SK-N-SH (cell line): Measurements from ENCODE around the gene MAT2A.

Experiments
- EZH2phosphoT487 ChIP-seq: fragments of 200-600 bp; sonication (generic); IDR thresholded peaks from 2 replicates; pipeline ENCODE4 v1.6.1; 2017; ENCODE audit warnings: low read depth, mixed run types, mild to moderate bottlenecking, antibody characterized with exemption, moderate library complexity, borderline replicate concordance
- JUND ChIP-seq: IDR thresholded peaks from 2 replicates; pipeline ENCODE4 v1.4.0; 2012
- MXI1 ChIP-seq: IDR thresholded peaks from 2 replicates; pipeline ENCODE4 v1.6.1; 2012; ENCODE audit warnings: mild to moderate bottlenecking, low read depth, low read length, improper control_type of control experiment
- NRF1 ChIP-seq: IDR thresholded peaks from 2 replicates; pipeline ENCODE4 v1.6.1; 2012; ENCODE audit warnings: low read depth, mild to moderate bottlenecking, low read length
- POLR2AphosphoS5 ChIP-seq: IDR thresholded peaks from 2 replicates; pipeline ENCODE4 v1.6.1; 2012; ENCODE audit warnings: low read depth, low read length
- RAD21 ChIP-seq: IDR thresholded peaks from 2 replicates; pipeline ENCODE4 v1.6.1; 2012; ENCODE audit warnings: mild to moderate bottlenecking, low read length
- TEAD4 ChIP-seq: IDR thresholded peaks from 2 replicates; pipeline ENCODE4 v1.4.0; 2012; ENCODE audit warnings: mild to moderate bottlenecking, borderline replicate concordance; ENCODE audit not compliant: insufficient read depth
- TF ChIP-seq, protein P1 (sequence below): fragments of 200-600 bp; sonication (generic); IDR thresholded peaks from 2 replicates; pipeline ENCODE4 v1.6.1; 2017; ENCODE audit warnings: antibody characterized with exemption, mild to moderate bottlenecking, moderate library complexity
- TF ChIP-seq, protein P2 (sequence below): IDR thresholded peaks from 2 replicates; pipeline ENCODE4 v1.6.1; 2012; ENCODE audit warnings: mild to moderate bottlenecking, low read depth, low read length, moderate library complexity
- TF ChIP-seq, protein P3 (sequence below): IDR thresholded peaks from 2 replicates; pipeline ENCODE4 v1.4.0; 2012; ENCODE audit warnings: low read depth, borderline replicate concordance

DNA sequence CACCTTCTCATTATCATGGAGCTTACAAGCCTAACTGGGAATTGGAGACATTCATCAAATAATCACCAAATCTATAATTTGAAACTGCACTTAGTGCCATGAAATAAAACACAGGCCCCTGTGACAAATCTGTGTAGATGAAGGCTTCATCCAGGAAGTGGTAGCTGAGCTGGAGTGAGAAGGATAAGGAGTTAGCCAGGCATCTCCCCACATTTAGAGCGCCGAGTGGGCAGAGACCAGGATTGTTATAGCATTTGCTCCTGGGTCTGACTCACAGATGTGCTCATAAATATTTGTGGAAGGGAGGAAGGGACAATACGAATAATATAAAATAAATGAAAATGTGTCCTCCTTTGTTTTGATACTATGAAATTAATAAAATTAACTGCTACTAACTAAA is 2.5 kb upstream of the MAT2A start:
- TF ChIP-seq POLR2AphosphoS5 (no peak), MXI1 (no peak), EZH2phosphoT487 (no peak), RAD21 (no peak; the same call in 1 of the 2 replicates), NRF1 (no peak), JUND (no peak), TEAD4 (no peak)
- TF ChIP-seq, protein P1, sequence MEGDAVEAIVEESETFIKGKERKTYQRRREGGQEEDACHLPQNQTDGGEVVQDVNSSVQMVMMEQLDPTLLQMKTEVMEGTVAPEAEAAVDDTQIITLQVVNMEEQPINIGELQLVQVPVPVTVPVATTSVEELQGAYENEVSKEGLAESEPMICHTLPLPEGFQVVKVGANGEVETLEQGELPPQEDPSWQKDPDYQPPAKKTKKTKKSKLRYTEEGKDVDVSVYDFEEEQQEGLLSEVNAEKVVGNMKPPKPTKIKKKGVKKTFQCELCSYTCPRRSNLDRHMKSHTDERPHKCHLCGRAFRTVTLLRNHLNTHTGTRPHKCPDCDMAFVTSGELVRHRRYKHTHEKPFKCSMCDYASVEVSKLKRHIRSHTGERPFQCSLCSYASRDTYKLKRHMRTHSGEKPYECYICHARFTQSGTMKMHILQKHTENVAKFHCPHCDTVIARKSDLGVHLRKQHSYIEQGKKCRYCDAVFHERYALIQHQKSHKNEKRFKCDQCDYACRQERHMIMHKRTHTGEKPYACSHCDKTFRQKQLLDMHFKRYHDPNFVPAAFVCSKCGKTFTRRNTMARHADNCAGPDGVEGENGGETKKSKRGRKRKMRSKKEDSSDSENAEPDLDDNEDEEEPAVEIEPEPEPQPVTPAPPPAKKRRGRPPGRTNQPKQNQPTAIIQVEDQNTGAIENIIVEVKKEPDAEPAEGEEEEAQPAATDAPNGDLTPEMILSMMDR = no peak
- TF ChIP-seq, protein P2, sequence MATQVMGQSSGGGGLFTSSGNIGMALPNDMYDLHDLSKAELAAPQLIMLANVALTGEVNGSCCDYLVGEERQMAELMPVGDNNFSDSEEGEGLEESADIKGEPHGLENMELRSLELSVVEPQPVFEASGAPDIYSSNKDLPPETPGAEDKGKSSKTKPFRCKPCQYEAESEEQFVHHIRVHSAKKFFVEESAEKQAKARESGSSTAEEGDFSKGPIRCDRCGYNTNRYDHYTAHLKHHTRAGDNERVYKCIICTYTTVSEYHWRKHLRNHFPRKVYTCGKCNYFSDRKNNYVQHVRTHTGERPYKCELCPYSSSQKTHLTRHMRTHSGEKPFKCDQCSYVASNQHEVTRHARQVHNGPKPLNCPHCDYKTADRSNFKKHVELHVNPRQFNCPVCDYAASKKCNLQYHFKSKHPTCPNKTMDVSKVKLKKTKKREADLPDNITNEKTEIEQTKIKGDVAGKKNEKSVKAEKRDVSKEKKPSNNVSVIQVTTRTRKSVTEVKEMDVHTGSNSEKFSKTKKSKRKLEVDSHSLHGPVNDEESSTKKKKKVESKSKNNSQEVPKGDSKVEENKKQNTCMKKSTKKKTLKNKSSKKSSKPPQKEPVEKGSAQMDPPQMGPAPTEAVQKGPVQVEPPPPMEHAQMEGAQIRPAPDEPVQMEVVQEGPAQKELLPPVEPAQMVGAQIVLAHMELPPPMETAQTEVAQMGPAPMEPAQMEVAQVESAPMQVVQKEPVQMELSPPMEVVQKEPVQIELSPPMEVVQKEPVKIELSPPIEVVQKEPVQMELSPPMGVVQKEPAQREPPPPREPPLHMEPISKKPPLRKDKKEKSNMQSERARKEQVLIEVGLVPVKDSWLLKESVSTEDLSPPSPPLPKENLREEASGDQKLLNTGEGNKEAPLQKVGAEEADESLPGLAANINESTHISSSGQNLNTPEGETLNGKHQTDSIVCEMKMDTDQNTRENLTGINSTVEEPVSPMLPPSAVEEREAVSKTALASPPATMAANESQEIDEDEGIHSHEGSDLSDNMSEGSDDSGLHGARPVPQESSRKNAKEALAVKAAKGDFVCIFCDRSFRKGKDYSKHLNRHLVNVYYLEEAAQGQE = no peak
- TF ChIP-seq, protein P3, sequence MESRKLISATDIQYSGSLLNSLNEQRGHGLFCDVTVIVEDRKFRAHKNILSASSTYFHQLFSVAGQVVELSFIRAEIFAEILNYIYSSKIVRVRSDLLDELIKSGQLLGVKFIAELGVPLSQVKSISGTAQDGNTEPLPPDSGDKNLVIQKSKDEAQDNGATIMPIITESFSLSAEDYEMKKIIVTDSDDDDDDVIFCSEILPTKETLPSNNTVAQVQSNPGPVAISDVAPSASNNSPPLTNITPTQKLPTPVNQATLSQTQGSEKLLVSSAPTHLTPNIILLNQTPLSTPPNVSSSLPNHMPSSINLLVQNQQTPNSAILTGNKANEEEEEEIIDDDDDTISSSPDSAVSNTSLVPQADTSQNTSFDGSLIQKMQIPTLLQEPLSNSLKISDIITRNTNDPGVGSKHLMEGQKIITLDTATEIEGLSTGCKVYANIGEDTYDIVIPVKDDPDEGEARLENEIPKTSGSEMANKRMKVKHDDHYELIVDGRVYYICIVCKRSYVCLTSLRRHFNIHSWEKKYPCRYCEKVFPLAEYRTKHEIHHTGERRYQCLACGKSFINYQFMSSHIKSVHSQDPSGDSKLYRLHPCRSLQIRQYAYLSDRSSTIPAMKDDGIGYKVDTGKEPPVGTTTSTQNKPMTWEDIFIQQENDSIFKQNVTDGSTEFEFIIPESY = no peak
